IMR-90 (cell line): Measurements from ENCODE around the gene LCTL. TPM values are rescaled to one million over a fixed set of nuclear protein-coding genes. Genes with fewer than 3 reads are reported as not detected.
A peak's percentile ranks its signal among the peaks of the same experiment; 100 is the strongest.

ENCODE experiments used
- ATAC-seq: fragments of 200-7000 bp; cut with Tn5 transposase; 2 replicates; pipeline ENCODE4 v1.9.1; 2020; ENCODE audit warnings: low read depth, mild to moderate bottlenecking, moderate library complexity
- BruUV-seq: library from RNA; stranded (reverse); fragments of 400-500 nt; replicated peaks from 2 replicates; lab custom pipeline; 2021; lab: Mats Ljungman, UMichigan
- CTCF ChIA-PET: fragments of 300-600 bp; formaldehyde crosslinking; extraction: SDS; loops from one replicate; lab custom pipeline; 2021; ENCODE audit warnings: antibody characterized with exemption; lab: Yijun Ruan, JAX
- POLR2A ChIA-PET: fragments of 300-600 bp; sonication (Branson Sonifier 250); formaldehyde crosslinking; loops from one replicate; lab custom pipeline; 2022; ENCODE audit warnings: antibody characterized with exemption; ENCODE audit not compliant: unreplicated experiment; lab: Charles Lee
- DNase-seq: peaks from one replicate; pipeline ENCODE4 v3.0.0; 2013
- H2AFZ ChIP-seq: replicated peaks from 2 replicates; pipeline ENCODE3; 2013; ENCODE audit warnings: low read length, mild to moderate bottlenecking; ENCODE audit not compliant: poor library complexity
- H2AK5ac ChIP-seq: 2 replicates; pipeline ENCODE4 v1.6.1; 2013; ENCODE audit warnings: low read depth, low read length, inconsistent platforms
- H2AK9ac ChIP-seq: replicated peaks from 2 replicates; pipeline ENCODE3; 2013; ENCODE audit warnings: mild to moderate bottlenecking, low read depth, low read length, moderate library complexity; ENCODE audit not compliant: poor library complexity
- H2BK120ac ChIP-seq: 2 replicates; pipeline ENCODE4 v1.6.1; 2013; ENCODE audit warnings: low read depth, low read length, inconsistent platforms
- H2BK15ac ChIP-seq: 3 replicates; pipeline ENCODE4 v1.6.1; 2013; ENCODE audit warnings: low read depth, low read length, inconsistent platforms
- H2BK20ac ChIP-seq: 2 replicates; pipeline ENCODE4 v1.6.1; 2013; ENCODE audit warnings: low read depth, mild to moderate bottlenecking, inconsistent platforms, low read length, moderate library complexity
- H2BK5ac ChIP-seq: 2 replicates; pipeline ENCODE4 v1.6.1; 2013; ENCODE audit warnings: mild to moderate bottlenecking, low read depth, low read length, inconsistent platforms; ENCODE audit not compliant: poor library complexity, severe bottlenecking
- H3K14ac ChIP-seq: replicated peaks from 2 replicates; pipeline ENCODE4 v1.6.1; 2013; ENCODE audit warnings: low read depth, low read length, inconsistent platforms
- H3K18ac ChIP-seq: 2 replicates; pipeline ENCODE4 v1.6.1; 2013; ENCODE audit warnings: low read depth, low read length, control low read depth
- H3K23ac ChIP-seq: 2 replicates; pipeline ENCODE4 v1.6.1; 2013; ENCODE audit warnings: low read depth, low read length, inconsistent platforms
- H3K27ac ChIP-seq: 2 replicates; pipeline ENCODE4 v1.5.1; 2013; ENCODE audit warnings: mild to moderate bottlenecking, control low read depth, low read length; ENCODE audit not compliant: insufficient read depth
- H3K27me3 ChIP-seq: 2 replicates; pipeline ENCODE4 v1.6.1; 2013; ENCODE audit warnings: low read length; ENCODE audit not compliant: control insufficient read depth, insufficient read depth
- H3K36me3 ChIP-seq: 2 replicates; pipeline ENCODE4 v1.6.1; 2013; ENCODE audit warnings: low read length, mixed read lengths; ENCODE audit not compliant: control insufficient read depth, insufficient read depth
- H3K4ac ChIP-seq: 2 replicates; pipeline ENCODE4 v1.6.1; 2013; ENCODE audit warnings: low read depth, low read length, inconsistent platforms
- H3K4me1 ChIP-seq: 2 replicates; pipeline ENCODE4 v1.6.1; 2013; ENCODE audit warnings: low read length, mixed read lengths; ENCODE audit not compliant: control insufficient read depth, insufficient read depth
- H3K4me2 ChIP-seq: 2 replicates; pipeline ENCODE4 v1.6.1; 2013; ENCODE audit warnings: low read depth, mild to moderate bottlenecking, control low read depth, low read length, moderate library complexity
- H3K4me3 ChIP-seq: 2 replicates; pipeline ENCODE4 v1.5.1; 2013; ENCODE audit warnings: low read depth, mild to moderate bottlenecking, control low read depth, low read length, moderate library complexity; ENCODE audit not compliant: insufficient read depth
- H3K56ac ChIP-seq: 2 replicates; pipeline ENCODE4 v1.6.1; 2013; ENCODE audit warnings: low read length, inconsistent platforms; ENCODE audit not compliant: insufficient read depth; ENCODE audit errors: extremely low read depth
- H3K79me1 ChIP-seq, 2 experiments: 2 replicates each; pipeline ENCODE4 v1.6.1; 2013; ENCODE audit warnings: low read length in 2 of 2, inconsistent platforms in 1 of 2, low read depth in 1 of 2
- H3K9ac ChIP-seq: 2 replicates; pipeline ENCODE4 v1.6.1; 2013; ENCODE audit warnings: low read depth, low read length, control low read depth
- H3K9me1 ChIP-seq: 2 replicates; pipeline ENCODE4 v1.6.1; 2013; ENCODE audit warnings: low read length, inconsistent platforms; ENCODE audit not compliant: insufficient read depth
- H3K9me3 ChIP-seq: 2 replicates; pipeline ENCODE4 v1.6.1; 2013; ENCODE audit warnings: low read length; ENCODE audit not compliant: control insufficient read depth, insufficient read depth
- H4K20me1 ChIP-seq: 2 replicates; pipeline ENCODE4 v1.6.1; 2013; ENCODE audit warnings: low read length, inconsistent platforms; ENCODE audit not compliant: insufficient read depth
- H4K5ac ChIP-seq: 2 replicates; pipeline ENCODE4 v1.6.1; 2013; ENCODE audit warnings: mild to moderate bottlenecking, low read depth, low read length, control low read depth
- H4K8ac ChIP-seq, 2 experiments: 2 replicates each; pipeline ENCODE4 v1.6.1; 2013; ENCODE audit warnings: low read depth in 2 of 2, low read length in 2 of 2, control low read depth in 1 of 2, inconsistent platforms in 1 of 2
- H4K91ac ChIP-seq: 2 replicates; pipeline ENCODE4 v1.6.1; 2013; ENCODE audit warnings: low read depth, low read length, inconsistent platforms; ENCODE audit not compliant: insufficient read depth
- ELK1 ChIP-seq: fragments of 150-350 bp; IDR thresholded peaks from 2 replicates; pipeline ENCODE4 v1.6.1; 2016; ENCODE audit warnings: low read depth, mild to moderate bottlenecking, low read length, moderate library complexity, borderline replicate concordance
- MXI1 ChIP-seq: IDR thresholded peaks from 2 replicates; pipeline ENCODE4 v1.6.1; 2012; ENCODE audit warnings: low read depth, mild to moderate bottlenecking, low read length, moderate library complexity, borderline replicate concordance
- RCOR1 ChIP-seq: IDR thresholded peaks from 2 replicates; pipeline ENCODE4 v1.6.1; 2012; ENCODE audit warnings: mild to moderate bottlenecking, low read length, improper control_type of control experiment; ENCODE audit not compliant: insufficient replicate concordance
- RFX5 ChIP-seq: IDR thresholded peaks from 2 replicates; pipeline ENCODE4 v1.8.0; 2012; ENCODE audit warnings: low read depth, mild to moderate bottlenecking, low read length, moderate library complexity
- WGBS, 2 experiments: methylation state at CpG; one replicate each; pipeline versions ENCODE4 v1.1.5 to v1.1.7; 2013; ENCODE audit warnings: missing lambda C conversion rate in 2 of 2; ENCODE audit not compliant: insufficient read length in 1 of 2; ENCODE audit errors: extremely low coverage in 2 of 2; 5-methylcytosine and 5-hydroxymethylcytosine counted together
- dilution Hi-C: fragments of 300-500 bp; cut with HindIII; formaldehyde crosslinking; loops from one replicate; pipeline ENCODE4 v1.14.3; 2018; ENCODE audit warnings: low sequenced_read_pairs; ENCODE audit not compliant: unreplicated experiment
- in situ Hi-C: fragments of 300-500 bp; cut with MboI; formaldehyde crosslinking; loops from 3 replicates; pipeline ENCODE4 v1.14.3; 2019; ENCODE audit warnings: low sequenced_read_pairs, inconsistent platforms, mixed read lengths
- intact Hi-C: fragments of 100-400 bp; cut with micrococcal nuclease; formaldehyde crosslinking; loops from 2 replicates; pipeline ENCODE4 v1.10.0; 2022
- polyA plus RNA-seq, 3 experiments: library from polyadenylated mRNA; depleted of rRNA; stranded (reverse); fragments of >200 nt; gene quantifications; 2 replicates each; pipeline ENCODE4 v1.2.3, GENCODE V29; 2012; ENCODE audit warnings: low replicate concordance in 1 of 3
- total RNA-seq: library from RNA; depleted of rRNA; stranded (reverse); fragments of >200 nt; gene quantifications from 2 replicates; pipeline ENCODE4 v1.2.3, GENCODE V29; 2012
- TF ChIP-seq, protein P1 (sequence below): fragments of 150-350 bp; IDR thresholded peaks from 2 replicates; pipeline ENCODE4 v1.6.1; 2017; ENCODE audit warnings: mild to moderate bottlenecking, antibody characterized with exemption, low read length, low read depth

LCTL gene
- total and polyA plus RNA-seq, 2 of the 4 experiments (the other 2 are of a cell fraction): 10.3 to 10.4 TPM

GRCh38 chr15:66572146-66572545 is 6.3 kb upstream of the LCTL start:
- Histone ChIP-seq H3K18ac (no peak overlapping the region), H2AFZ (no peak overlapping the region), H3K4me2 (no peak overlapping the region), H4K8ac (no peak overlapping the region), H3K27me3 (no peaks in the 10 kb centered on the region), H3K14ac (no peak overlapping the region), H3K4ac (no peak overlapping the region), H3K36me3 (no peaks in the 10 kb centered on the region), H3K9me1 (peaks cover 12% of the 10 kb centered on the region), H2AK5ac (peak overlapping the region; percentile 11; the same call in 1 of the 2 replicates), H2BK5ac (no peak overlapping the region), H3K4me3 (no peak overlapping the region), H3K4me1 (peaks cover 11% of the 10 kb centered on the region), H3K56ac (no peak overlapping the region), H3K9me3 (no peaks in the 10 kb centered on the region), H2AK9ac (no peak overlapping the region), H4K5ac (no peak overlapping the region), H2BK15ac (no peak overlapping the region), H3K79me1 (no peaks in the 10 kb centered on the region), H3K9ac (no peak overlapping the region), H2BK120ac (no peak overlapping the region; the same call in 1 of the 2 replicates), H2BK20ac (no peak overlapping the region), H3K27ac (no peak overlapping the region), H4K91ac (no peak overlapping the region), H4K20me1 (no peaks in the 10 kb centered on the region; the same call in 1 of the 2 replicates), H3K23ac (no peak overlapping the region)
- ATAC-seq: no peak
- no peak for DNase-seq
- ChIA-PET POLR2A (no interaction called here), CTCF (no interaction called here)
- dilution Hi-C loops: no loop called here
- BruUV-seq: no TSS peak
- TF ChIP-seq, protein P1, sequence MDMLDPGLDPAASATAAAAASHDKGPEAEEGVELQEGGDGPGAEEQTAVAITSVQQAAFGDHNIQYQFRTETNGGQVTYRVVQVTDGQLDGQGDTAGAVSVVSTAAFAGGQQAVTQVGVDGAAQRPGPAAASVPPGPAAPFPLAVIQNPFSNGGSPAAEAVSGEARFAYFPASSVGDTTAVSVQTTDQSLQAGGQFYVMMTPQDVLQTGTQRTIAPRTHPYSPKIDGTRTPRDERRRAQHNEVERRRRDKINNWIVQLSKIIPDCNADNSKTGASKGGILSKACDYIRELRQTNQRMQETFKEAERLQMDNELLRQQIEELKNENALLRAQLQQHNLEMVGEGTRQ: no peak
- TF ChIP-seq ELK1 (no peak), RCOR1 (no peak), MXI1 (no peak), RFX5 (no peak)
- in situ Hi-C loops: no loop called here
- no CpG with 5 or more reads among the region's 4 CpGs for WGBS, 2 experiments
- intact Hi-C loops: no loop called here
